ENCODE results near the gene ATXN7L3.
A peak's percentile ranks its signal among the peaks of the same experiment; 100 is the strongest.

ATXN7L3 gene

DNA sequence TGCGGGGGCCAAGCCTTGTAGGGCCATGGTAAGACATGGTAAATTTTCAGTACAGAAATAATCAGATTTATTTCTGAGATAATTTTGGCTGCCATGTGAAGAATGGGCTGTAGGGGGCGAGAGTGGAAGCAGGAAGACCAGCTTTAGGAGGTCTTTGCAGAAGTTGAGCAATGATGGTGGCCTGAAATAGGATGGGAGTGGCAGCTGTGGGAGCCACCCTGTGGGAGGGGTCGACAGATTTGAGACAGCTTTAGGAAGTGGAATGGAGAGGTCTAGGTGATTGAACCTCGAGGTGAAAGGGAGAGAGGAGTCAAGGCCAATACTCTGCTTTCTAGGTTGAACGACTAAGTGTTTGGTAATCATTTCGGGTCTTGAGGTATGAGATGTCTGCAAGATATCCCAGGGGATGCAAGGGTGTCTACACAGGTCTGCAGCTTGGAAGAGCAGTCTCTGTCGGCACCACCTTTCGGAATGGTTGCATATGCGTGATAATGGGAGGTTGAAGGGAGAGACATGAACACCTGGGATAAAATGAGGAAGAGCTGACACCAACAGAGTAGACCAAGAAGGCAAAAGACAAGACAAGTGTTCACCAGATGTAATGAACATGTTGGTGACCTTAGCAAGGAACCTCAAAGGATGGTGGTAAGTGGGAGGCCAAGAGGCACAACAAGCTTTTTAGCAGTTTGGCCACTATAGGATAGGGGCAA is 4.2 kb upstream of the ATXN7L3 start:
- no peak overlapping the region for H3K4me3 ChIP-seq (ENCODE audit: insufficient read depth, low read length, poor library complexity, severe bottlenecking)
- no peaks in the 10 kb centered on the region for H3K9me2 ChIP-seq (replicated peaks; ENCODE audit: insufficient read depth, low read length)
- no peak overlapping the region; the same call in 1 of the 2 replicates for H3K27ac ChIP-seq (ENCODE audit: low read depth, low read length)
- H3K4me2 ChIP-seq (ENCODE audit: low read depth, low read length, poor library complexity, severe bottlenecking), result no peak overlapping the region
- H3K9me3 ChIP-seq (ENCODE audit: insufficient read depth, low read length), result no peaks in the 10 kb centered on the region
- H3K9ac ChIP-seq (ENCODE audit: low read length), result no peak overlapping the region
- no peaks in the 10 kb centered on the region for H4K20me1 ChIP-seq (ENCODE audit: low read depth, low read length)
- peaks cover 2% of the 10 kb centered on the region; the same call in 1 of the 2 replicates for H3K79me2 ChIP-seq (ENCODE audit: insufficient read depth, low read length)
- H3K27me3 ChIP-seq (ENCODE audit: low read length), result no peaks in the 10 kb centered on the region
- H2AFZ ChIP-seq (ENCODE audit: low read depth, low read length, severe bottlenecking), result no peak overlapping the region
- TF ChIP-seq EZH2phosphoT487 (conservative IDR thresholded peaks at IDR 0.05; ENCODE audit: low read length), result no peak
- TF ChIP-seq, protein P1, sequence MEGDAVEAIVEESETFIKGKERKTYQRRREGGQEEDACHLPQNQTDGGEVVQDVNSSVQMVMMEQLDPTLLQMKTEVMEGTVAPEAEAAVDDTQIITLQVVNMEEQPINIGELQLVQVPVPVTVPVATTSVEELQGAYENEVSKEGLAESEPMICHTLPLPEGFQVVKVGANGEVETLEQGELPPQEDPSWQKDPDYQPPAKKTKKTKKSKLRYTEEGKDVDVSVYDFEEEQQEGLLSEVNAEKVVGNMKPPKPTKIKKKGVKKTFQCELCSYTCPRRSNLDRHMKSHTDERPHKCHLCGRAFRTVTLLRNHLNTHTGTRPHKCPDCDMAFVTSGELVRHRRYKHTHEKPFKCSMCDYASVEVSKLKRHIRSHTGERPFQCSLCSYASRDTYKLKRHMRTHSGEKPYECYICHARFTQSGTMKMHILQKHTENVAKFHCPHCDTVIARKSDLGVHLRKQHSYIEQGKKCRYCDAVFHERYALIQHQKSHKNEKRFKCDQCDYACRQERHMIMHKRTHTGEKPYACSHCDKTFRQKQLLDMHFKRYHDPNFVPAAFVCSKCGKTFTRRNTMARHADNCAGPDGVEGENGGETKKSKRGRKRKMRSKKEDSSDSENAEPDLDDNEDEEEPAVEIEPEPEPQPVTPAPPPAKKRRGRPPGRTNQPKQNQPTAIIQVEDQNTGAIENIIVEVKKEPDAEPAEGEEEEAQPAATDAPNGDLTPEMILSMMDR (IDR thresholded peaks at IDR 0.05; ENCODE audit: insufficient read depth, low read length, poor library complexity, severe bottlenecking), result peak; percentile 65
- 0 out of 2 replicates have a peak, but pooled peaks cover 5% of the 10 kb centered on the region for H3K36me3 ChIP-seq (ENCODE audit: low read length)
- H3F3A ChIP-seq (ENCODE audit: insufficient read depth), result peaks cover 34% of the 10 kb centered on the region

DNA sequence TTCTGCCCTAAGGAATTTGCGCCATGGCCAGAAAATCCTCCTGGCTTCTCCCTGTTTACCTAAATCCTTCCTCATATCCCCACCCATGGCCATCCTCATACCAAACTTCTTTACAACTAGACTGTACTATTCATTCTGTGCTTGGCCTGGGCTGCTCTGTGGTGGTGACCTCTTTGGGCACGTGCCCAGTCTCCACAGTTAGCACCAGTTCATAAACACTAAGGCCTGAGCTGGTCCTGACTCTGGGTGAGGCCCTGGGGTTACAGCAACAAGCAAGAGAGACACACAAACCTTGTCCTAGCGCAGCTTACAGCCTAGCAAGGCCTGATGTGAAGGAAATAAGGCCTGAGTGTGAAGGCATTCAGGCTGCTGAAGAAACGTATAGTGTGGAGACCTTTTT is 3.1 kb upstream of the ATXN7L3 start:
- peaks cover 34% of the 10 kb centered on the region for H3F3A ChIP-seq (ENCODE audit: insufficient read depth)
- no peak overlapping the region for H3K4me3 ChIP-seq (ENCODE audit: insufficient read depth, low read length, poor library complexity, severe bottlenecking)
- TF ChIP-seq EZH2phosphoT487 (conservative IDR thresholded peaks at IDR 0.05; ENCODE audit: low read length), result no peak
- TF ChIP-seq, protein P1 (IDR thresholded peaks at IDR 0.05; ENCODE audit: insufficient read depth, low read length, poor library complexity, severe bottlenecking), result no peak
- no peak overlapping the region for H3K9ac ChIP-seq (ENCODE audit: low read length)
- no peaks in the 10 kb centered on the region for H3K27me3 ChIP-seq (ENCODE audit: low read length)
- no peaks in the 10 kb centered on the region for H3K36me3 ChIP-seq (ENCODE audit: low read length)
- H3K9me2 ChIP-seq (replicated peaks; ENCODE audit: insufficient read depth, low read length), result no peaks in the 10 kb centered on the region
- H3K4me2 ChIP-seq (ENCODE audit: low read depth, low read length, poor library complexity, severe bottlenecking), result no peak overlapping the region
- H2AFZ ChIP-seq (ENCODE audit: low read depth, low read length, severe bottlenecking), result no peak overlapping the region
- H4K20me1 ChIP-seq (ENCODE audit: low read depth, low read length), result no peaks in the 10 kb centered on the region
- no peak overlapping the region for H3K27ac ChIP-seq (ENCODE audit: low read depth, low read length)
- no peaks in the 10 kb centered on the region for H3K9me3 ChIP-seq (ENCODE audit: insufficient read depth, low read length)
- peaks cover 14% of the 10 kb centered on the region for H3K79me2 ChIP-seq (ENCODE audit: insufficient read depth, low read length)

DNA sequence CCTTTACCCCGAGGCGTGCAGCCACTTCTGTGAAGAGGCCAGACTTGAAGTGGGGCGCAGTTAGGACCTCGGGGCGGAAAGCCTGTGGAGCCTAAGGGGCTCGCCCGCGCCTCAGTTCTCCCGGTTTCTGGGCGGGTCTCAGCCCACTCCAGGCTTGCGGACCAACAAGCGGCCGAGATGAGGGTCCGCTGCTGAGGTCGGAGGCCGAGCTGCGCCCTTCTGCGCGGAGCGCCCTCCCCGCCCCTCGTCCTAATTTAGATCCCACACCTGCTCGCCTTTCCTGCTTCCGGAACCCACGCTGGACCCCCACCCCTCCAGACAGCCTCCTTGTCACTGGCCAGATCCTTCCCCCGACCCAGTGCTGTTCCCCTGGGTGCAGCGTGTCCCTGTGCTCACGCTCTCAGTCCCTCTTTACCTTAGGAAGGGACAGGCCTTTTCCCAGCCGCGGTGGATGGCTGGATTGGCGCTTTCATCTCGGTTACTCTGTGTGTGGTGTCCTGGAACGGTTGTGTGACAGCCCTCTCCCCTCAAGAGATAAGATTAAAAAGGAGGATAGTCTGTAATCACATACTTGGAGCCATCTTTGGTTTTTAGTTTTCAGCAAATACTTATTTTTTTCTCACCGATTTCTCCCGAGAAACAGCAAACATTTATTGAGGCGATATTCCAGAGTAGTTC is 933 bp upstream of the ATXN7L3 start:
- no peak for TF ChIP-seq EZH2phosphoT487 (conservative IDR thresholded peaks at IDR 0.05; ENCODE audit: low read length)
- TF ChIP-seq, protein P1 (IDR thresholded peaks at IDR 0.05; ENCODE audit: insufficient read depth, low read length, poor library complexity, severe bottlenecking), result no peak
- H3F3A ChIP-seq (ENCODE audit: insufficient read depth), result peaks cover 28% of the 10 kb centered on the region

More for the DNA sequence above, 933 bp upstream of the ATXN7L3 start:
- H3K27me3 ChIP-seq (ENCODE audit: low read length), result no peaks in the 10 kb centered on the region
- H3K36me3 ChIP-seq (ENCODE audit: low read length), result 0 out of 2 replicates have a peak, but pooled peaks cover 3% of the 10 kb centered on the region
- no peak overlapping the region for H2AFZ ChIP-seq (ENCODE audit: low read depth, low read length, severe bottlenecking)
- H3K9me2 ChIP-seq (replicated peaks; ENCODE audit: insufficient read depth, low read length), result no peaks in the 10 kb centered on the region
- peaks cover 21% of the 10 kb centered on the region for H3K79me2 ChIP-seq (ENCODE audit: insufficient read depth, low read length)
- no peaks in the 10 kb centered on the region for H4K20me1 ChIP-seq (ENCODE audit: low read depth, low read length)
- peak overlapping the region; percentile 92 for H3K27ac ChIP-seq (ENCODE audit: low read depth, low read length)
- peak overlapping the region; percentile 66 for H3K4me2 ChIP-seq (ENCODE audit: low read depth, low read length, poor library complexity, severe bottlenecking)
- peak overlapping the region; percentile 89 for H3K9ac ChIP-seq (ENCODE audit: low read length)
- H3K9me3 ChIP-seq (ENCODE audit: insufficient read depth, low read length), result no peaks in the 10 kb centered on the region
- H3K4me3 ChIP-seq (ENCODE audit: insufficient read depth, low read length, poor library complexity, severe bottlenecking), result peak overlapping the region; percentile 64
